Gastroesophageal sphincter (tissue), 4 donors: ENCODE measurements around the gene MAP7. TPM values are rescaled to one million over a fixed set of nuclear protein-coding genes. Genes with fewer than 3 reads are reported as not detected.

Experiments
- ATAC-seq: fragments of 150-250 bp; one replicate; pipeline ENCODE4 v1.9.1; 2016; ENCODE audit warnings: mild to moderate bottlenecking, moderate library complexity
- H3K27ac ChIP-seq, 4 donors: fragments of 200-600 bp; sonication (generic) in 3 of 4; 1 replicate in 3 of 4; 2 replicates in 1 of 4; pipeline ENCODE4 v1.5.1; 2016 to 2019
- H3K27me3 ChIP-seq: fragments of 200-600 bp; sonication (generic); one replicate; pipeline ENCODE4 v1.5.1; 2019
- H3K36me3 ChIP-seq, 2 donors: fragments of 200-600 bp; sonication (generic); one replicate each; pipeline ENCODE4 v1.5.1; 2019; ENCODE audit warnings: control low read depth in 1 of 2
- H3K4me1 ChIP-seq, 3 donors: fragments of 200-600 bp; sonication (generic); 1 replicate in 2 of 3; 2 replicates in 1 of 3; pipeline ENCODE4 v1.5.1; 2016 to 2019; ENCODE audit warnings: control low read depth in 2 of 3
- H3K4me3 ChIP-seq, 2 donors: fragments of 200-600 bp; sonication (generic); one replicate each; pipeline ENCODE4 v1.5.1; 2019; ENCODE audit warnings: mild to moderate bottlenecking in 1 of 2, moderate library complexity in 1 of 2
- H3K9me3 ChIP-seq, 3 donors: fragments of 200-600 bp; sonication (generic); one replicate each; pipeline ENCODE4 v1.5.1; 2017 to 2019; ENCODE audit warnings: control low read depth in 2 of 3
- EP300 ChIP-seq: sonication (generic); formaldehyde crosslinking; IDR thresholded peaks from one replicate; pipeline ENCODE4 v1.6.1; 2017; ENCODE audit warnings: antibody characterized with exemption, mild to moderate bottlenecking
- POLR2A ChIP-seq, 2 donors: fragments of 450-650 bp; IDR thresholded peaks; one replicate each; pipeline ENCODE4 v1.6.1; 2017; ENCODE audit warnings: antibody characterized with exemption in 2 of 2, mild to moderate bottlenecking in 2 of 2, moderate library complexity in 1 of 2
- POLR2AphosphoS5 ChIP-seq: sonication (generic); formaldehyde crosslinking; IDR thresholded peaks from one replicate; pipeline ENCODE4 v1.6.1; 2017; ENCODE audit warnings: antibody characterized with exemption
- WGBS, 2 donors: methylation state at CpG; one replicate each; pipeline ENCODE4 v1.1.5; 2018; ENCODE audit warnings: low coverage in 1 of 2; 5-methylcytosine and 5-hydroxymethylcytosine counted together
- total RNA-seq, 4 donors: library from RNA; depleted of rRNA; stranded (reverse); fragments of >200 nt; gene quantifications; one replicate each; pipeline ENCODE4 v1.1.0, GENCODE V29; 2016
- TF ChIP-seq, protein P1 (sequence below), 4 experiments: fragments of 200-600 bp in 2 of 4; fragments of 450-650 bp in 2 of 4; sonication (generic) in 1 of 4; IDR thresholded peaks; one replicate each; pipeline ENCODE4 v1.5.1; 2017 to 2019; ENCODE audit warnings: antibody characterized with exemption in 4 of 4, mild to moderate bottlenecking in 2 of 4, moderate library complexity in 2 of 4

MAP7 gene
- total RNA-seq, 4 donors from 2014 or later = 1.1 to 6.7 (median 4.3) TPM

DNA sequence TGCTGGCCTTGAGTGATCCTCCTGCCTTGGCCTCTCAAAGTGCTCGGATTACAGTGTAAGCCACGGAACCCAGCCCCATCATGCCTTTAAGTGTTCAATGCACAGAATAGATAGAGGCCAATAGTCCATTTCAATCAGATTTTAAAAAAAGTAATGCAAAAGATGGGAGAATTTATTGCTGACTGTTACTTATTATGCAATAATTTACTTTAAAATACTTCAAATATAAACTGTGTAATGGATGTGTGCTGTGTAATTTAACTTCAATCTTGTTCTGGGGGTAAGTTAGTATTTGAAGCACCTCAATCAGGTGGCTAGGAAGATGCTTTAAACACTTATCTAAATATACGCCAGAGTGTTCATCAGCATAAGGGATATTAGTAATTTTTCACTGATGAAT lies 208.9 kb downstream of the MAP7 start:
- 83 to 93% methylated on average over 2 to 3 of the region's 3 CpGs for WGBS, 2 donors
- Histone ChIP-seq H3K36me3 (peaks cover 0 to 4% of the 10 kb centered on the region in 2 donors), H3K9me3 (no peaks in the 10 kb centered on the region), H3K4me3 (no peak overlapping the region), H3K27me3 (no peaks in the 10 kb centered on the region), H3K4me1 (no peaks in the 10 kb centered on the region), H3K27ac (no peak overlapping the region)
- no peak for ATAC-seq
- TF ChIP-seq, protein P1, sequence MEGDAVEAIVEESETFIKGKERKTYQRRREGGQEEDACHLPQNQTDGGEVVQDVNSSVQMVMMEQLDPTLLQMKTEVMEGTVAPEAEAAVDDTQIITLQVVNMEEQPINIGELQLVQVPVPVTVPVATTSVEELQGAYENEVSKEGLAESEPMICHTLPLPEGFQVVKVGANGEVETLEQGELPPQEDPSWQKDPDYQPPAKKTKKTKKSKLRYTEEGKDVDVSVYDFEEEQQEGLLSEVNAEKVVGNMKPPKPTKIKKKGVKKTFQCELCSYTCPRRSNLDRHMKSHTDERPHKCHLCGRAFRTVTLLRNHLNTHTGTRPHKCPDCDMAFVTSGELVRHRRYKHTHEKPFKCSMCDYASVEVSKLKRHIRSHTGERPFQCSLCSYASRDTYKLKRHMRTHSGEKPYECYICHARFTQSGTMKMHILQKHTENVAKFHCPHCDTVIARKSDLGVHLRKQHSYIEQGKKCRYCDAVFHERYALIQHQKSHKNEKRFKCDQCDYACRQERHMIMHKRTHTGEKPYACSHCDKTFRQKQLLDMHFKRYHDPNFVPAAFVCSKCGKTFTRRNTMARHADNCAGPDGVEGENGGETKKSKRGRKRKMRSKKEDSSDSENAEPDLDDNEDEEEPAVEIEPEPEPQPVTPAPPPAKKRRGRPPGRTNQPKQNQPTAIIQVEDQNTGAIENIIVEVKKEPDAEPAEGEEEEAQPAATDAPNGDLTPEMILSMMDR (IDR thresholded peaks at IDR 0.05) = no peak
- TF ChIP-seq EP300 = no peak
- no peak for TF ChIP-seq POLR2AphosphoS5
- TF ChIP-seq POLR2A (IDR thresholded peaks at IDR 0.05) = no peak

DNA sequence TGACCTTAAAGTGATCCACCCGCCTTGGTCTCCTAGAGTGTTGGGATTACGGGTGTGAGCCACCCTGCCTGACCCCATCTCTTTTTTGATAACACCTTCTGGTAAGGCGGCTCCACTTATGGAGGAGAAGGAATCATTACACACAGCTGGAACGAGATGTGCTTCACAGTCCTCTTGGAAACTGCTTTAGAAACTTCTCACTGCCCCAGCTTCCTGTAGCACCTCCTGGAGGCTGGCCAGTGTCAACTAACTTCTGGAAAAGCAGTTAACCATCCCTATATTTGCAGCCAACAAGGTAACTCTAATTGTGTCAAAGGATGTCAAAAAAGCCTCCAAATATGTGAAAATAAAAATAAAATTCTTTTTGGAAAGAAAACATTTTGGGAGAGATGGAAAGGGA lies 211.7 kb downstream of the MAP7 start:
- no peak for TF ChIP-seq EP300
- TF ChIP-seq, protein P1 (IDR thresholded peaks at IDR 0.05) = no peak
- TF ChIP-seq POLR2AphosphoS5 = no peak
- WGBS, 2 donors = 73% methylated on average over 2 to 3 of the region's 4 CpGs
- Histone ChIP-seq H3K27me3 (no peaks in the 10 kb centered on the region), H3K36me3 (no peaks in the 10 kb centered on the region), H3K4me3 (no peak overlapping the region), H3K27ac (no peak overlapping the region), H3K9me3 (no peaks in the 10 kb centered on the region), H3K4me1 (no peaks in the 10 kb centered on the region)
- no peak for ATAC-seq

DNA sequence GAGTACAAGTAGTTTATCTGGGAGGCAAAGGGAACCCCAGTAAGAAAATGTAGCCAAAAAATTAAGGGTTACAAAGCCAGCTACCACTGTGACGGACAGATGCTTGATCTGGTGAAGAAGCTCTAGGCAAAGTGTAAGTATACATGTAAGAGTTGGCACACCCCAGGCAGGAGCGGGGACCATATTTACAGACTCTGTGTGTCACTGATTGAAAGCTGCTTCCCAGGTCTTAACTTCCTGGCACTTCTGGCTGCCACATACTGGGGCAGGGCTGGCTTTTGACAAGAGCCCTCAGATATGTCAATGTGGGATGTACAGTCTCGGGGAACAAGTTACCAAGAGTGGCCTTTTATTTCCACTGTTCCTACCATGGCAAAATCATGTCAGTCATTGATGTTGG lies 212.6 kb downstream of the MAP7 start:
- H3K9me3 ChIP-seq = no peaks in the 10 kb centered on the region
- no peaks in the 10 kb centered on the region for H3K4me1 ChIP-seq
- no peak overlapping the region for H3K27ac ChIP-seq
- peaks cover 6% of the 10 kb centered on the region for H3K27me3 ChIP-seq
- no peak overlapping the region for H3K4me3 ChIP-seq
- no peak for ATAC-seq
- no peak for TF ChIP-seq POLR2A (IDR thresholded peaks at IDR 0.05)
- TF ChIP-seq, protein P1 (IDR thresholded peaks at IDR 0.05) = no peak
- TF ChIP-seq EP300 = no peak
- TF ChIP-seq POLR2AphosphoS5 = no peak
- WGBS, 2 donors = 90 to 93% methylated on average over 2 of the region's 3 CpGs
- no peaks in the 10 kb centered on the region for H3K36me3 ChIP-seq

DNA sequence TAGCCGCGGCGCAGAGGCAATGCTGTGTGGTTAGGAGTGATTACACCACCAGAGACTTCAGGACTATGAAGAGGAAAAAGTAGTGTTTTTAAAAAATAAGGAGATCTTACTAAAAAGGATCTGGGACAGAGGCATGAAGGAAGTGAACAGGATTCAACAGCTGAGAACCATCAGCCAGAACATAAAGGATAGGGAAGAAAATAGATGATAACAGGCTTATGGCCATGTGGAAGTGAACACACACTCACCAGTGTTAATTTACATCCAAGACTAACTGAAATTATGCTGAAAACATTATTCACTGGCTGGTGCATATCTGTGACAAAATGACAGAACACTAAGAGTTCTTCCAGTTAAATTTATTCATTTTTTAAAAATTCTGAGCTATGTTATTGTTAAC lies 213.1 kb downstream of the MAP7 start:
- H3K36me3 ChIP-seq = no peaks in the 10 kb centered on the region
- no peaks in the 10 kb centered on the region for H3K4me1 ChIP-seq
- H3K4me3 ChIP-seq = no peak overlapping the region
- TF ChIP-seq POLR2A (IDR thresholded peaks at IDR 0.05) (no peak), POLR2AphosphoS5 (no peak), EP300 (no peak)
- TF ChIP-seq, protein P1 (IDR thresholded peaks at IDR 0.05) = no peak
- H3K27ac ChIP-seq = no peak overlapping the region
- H3K27me3 ChIP-seq = peaks cover 8% of the 10 kb centered on the region
- no peaks in the 10 kb centered on the region for H3K9me3 ChIP-seq
- no peak for ATAC-seq
- WGBS, 2 donors = 53 to 100% methylated on average over 2 to 3 of the region's 3 CpGs

DNA sequence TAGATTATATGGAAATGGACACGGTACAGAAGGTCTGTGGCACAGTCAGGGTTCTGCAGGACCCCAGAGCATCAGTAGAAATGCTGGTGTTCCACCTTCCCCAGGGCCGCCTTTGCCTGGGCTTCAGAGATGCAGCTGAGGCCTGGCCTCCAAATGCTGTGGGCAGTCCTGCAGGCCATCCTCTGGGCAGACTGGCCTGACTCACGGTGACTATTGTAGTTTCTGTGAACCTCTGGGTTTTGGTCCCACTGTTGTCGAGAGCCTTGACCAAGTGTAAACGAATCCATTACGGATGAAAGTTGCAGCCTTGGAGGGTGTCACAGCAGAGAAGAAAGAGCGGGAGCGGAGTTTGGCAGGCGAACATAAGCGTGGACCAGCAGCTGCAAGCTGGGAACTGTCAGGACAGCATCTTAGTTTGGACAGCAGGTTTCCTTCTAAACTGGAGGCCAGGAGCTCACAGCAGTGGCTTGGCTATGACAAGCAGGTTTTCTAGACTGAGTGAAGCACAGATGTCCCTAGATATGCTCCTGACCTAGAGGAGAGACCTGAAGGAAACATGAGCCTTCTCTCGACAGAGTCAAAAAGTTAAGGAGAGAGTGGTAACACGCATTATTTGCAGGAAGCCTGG lies 214.4 kb downstream of the MAP7 start:
- H3K9me3 ChIP-seq = no peaks in the 10 kb centered on the region
- H3K4me3 ChIP-seq = no peak overlapping the region
- TF ChIP-seq POLR2A (IDR thresholded peaks at IDR 0.05) (no peak), POLR2AphosphoS5 (no peak), EP300 (no peak)
- TF ChIP-seq, protein P1 (IDR thresholded peaks at IDR 0.05) = no peak
- H3K36me3 ChIP-seq = no peaks in the 10 kb centered on the region
- ATAC-seq = peak; percentile 73
- H3K27ac ChIP-seq = peak overlapping the region in 3 of 4 donors; percentile 0 to 43 (median 14)
- H3K27me3 ChIP-seq = peaks cover 8% of the 10 kb centered on the region
- 32 to 51% methylated on average over 5 to 7 of the region's 12 CpGs for WGBS, 2 donors
- H3K4me1 ChIP-seq = no peaks in the 10 kb centered on the region
